ENCODE results near the gene MPP4. TPM values are rescaled to one million over a fixed set of nuclear protein-coding genes. Genes with fewer than 3 reads are reported as not detected.

The MPP4 gene
- total RNA-seq, 2 donors from 2014 or later = 0.17 TPM; not detected in 1

DNA sequence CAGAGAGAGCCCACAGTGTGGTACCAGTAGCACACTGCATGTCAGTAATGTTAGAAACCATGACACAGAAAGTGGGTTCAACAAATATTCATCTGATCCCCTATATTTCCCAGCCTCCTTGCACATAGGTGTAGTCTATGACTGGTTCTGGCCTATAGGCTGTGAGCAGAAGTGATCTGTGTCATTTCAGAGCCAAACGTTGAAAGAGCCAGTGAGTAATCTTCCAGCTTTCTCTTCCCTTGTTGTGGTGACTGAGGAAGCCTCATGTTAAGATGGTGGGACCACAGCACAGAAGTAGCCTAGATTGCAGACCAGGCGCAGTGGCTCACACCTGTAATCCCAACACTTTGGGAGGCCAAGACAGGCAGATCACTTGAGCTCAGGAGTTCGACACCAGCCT lies 59.2 kb downstream of the MPP4 start:
- Mint-ChIP-seq H3K27me3 (no peaks in the 10 kb centered on the region), H3K4me1 (peaks cover 13% of the 10 kb centered on the region), H3K36me3 (ENCODE audit: low read depth) (peaks cover 5% of the 10 kb centered on the region), H3K4me3 (no peak overlapping the region), H3K27ac (no peak overlapping the region)
- H3K9me3 ChIP-seq (ENCODE audit: control insufficient read depth, low read length, poor library complexity, severe bottlenecking) = no peaks in the 10 kb centered on the region
- DNase-seq (no peak), ATAC-seq (no peak)

DNA sequence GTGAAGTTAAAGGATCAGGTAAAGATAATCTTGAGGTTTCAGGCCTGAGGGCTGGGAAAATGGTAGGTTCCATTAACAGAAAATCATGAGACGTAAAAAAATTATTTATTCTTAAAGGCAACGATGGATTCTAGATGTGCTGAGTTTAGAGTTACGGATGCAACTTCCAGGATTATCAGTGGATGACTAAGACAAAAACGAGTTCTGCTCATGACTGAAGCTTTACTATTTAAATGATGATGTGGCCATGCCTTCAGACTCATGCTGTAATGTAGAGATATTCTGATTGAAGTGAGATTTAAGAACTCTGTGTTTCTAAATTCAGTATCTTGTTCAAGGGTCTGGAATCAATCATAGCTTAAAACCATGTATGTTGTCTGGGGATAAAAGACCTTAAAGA lies 60.1 kb downstream of the MPP4 start:
- Mint-ChIP-seq H3K4me1 (peaks cover 5% of the 10 kb centered on the region), H3K27ac (no peak overlapping the region), H3K27me3 (no peaks in the 10 kb centered on the region), H3K4me3 (no peak overlapping the region), H3K36me3 (ENCODE audit: low read depth) (peaks cover 5% of the 10 kb centered on the region)
- no peak for DNase-seq
- H3K9me3 ChIP-seq (ENCODE audit: control insufficient read depth, low read length, poor library complexity, severe bottlenecking) = no peaks in the 10 kb centered on the region
- no peak for ATAC-seq

DNA sequence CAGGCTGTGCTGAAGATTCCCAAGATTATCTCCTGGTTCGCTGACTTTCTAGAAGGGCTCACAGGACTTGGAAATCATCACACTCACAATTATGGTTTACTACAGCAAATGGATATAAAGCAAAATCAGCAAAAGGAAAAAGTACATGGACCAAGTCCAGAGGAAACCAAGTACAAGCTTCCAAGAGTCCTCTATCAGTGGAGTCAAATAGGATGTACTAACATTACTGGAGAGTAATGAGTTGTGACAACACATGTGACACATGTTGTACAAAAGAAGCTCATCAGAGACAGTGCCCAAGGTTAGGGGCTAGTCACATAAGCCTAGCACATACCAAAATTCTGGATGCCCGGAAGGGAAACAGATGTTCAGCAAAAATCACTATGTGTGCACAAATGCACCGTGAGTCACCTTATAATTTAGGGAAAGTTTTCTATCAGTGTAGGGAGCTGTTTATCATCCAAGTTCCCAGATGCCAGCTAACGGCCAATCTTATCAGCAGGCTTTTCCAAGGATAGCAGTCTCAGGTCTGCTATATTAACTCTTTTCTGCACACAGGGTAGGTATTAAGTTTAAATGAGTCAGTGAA lies 64.7 kb downstream of the MPP4 start:
- ATAC-seq = no peak
- Mint-ChIP-seq H3K4me3 (no peak overlapping the region), H3K36me3 (ENCODE audit: low read depth) (peaks cover 10% of the 10 kb centered on the region), H3K27ac (no peak overlapping the region), H3K27me3 (no peaks in the 10 kb centered on the region), H3K4me1 (peaks cover 2% of the 10 kb centered on the region)
- H3K9me3 ChIP-seq (ENCODE audit: control insufficient read depth, low read length, poor library complexity, severe bottlenecking) = no peaks in the 10 kb centered on the region
- DNase-seq = no peak

DNA sequence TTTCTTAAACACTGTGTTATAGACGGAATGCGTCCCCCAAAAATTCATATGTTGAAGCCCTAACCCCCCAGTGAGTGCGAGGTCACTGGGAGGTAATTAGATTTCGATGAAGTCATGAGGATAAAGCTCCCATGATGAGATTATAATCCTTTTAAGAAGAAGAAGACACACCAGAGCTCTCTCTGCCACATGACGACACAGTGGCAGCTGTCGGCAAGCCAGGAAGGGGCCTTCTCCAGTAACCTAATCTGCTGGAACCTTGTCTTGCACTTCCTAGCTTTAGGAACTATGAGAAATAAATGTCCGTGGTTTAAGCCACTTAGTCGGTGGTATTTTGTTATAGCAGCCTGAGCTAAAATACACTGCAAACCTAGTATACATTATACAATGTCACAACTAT lies 67.4 kb downstream of the MPP4 start:
- H3K9me3 ChIP-seq (ENCODE audit: control insufficient read depth, low read length, poor library complexity, severe bottlenecking) = no peaks in the 10 kb centered on the region
- Mint-ChIP-seq H3K27me3 (no peaks in the 10 kb centered on the region), H3K4me1 (peaks cover 2% of the 10 kb centered on the region), H3K4me3 (no peak overlapping the region), H3K36me3 (ENCODE audit: low read depth) (peaks cover 10% of the 10 kb centered on the region), H3K27ac (no peak overlapping the region)
- ATAC-seq (no peak), DNase-seq (no peak)

DNA sequence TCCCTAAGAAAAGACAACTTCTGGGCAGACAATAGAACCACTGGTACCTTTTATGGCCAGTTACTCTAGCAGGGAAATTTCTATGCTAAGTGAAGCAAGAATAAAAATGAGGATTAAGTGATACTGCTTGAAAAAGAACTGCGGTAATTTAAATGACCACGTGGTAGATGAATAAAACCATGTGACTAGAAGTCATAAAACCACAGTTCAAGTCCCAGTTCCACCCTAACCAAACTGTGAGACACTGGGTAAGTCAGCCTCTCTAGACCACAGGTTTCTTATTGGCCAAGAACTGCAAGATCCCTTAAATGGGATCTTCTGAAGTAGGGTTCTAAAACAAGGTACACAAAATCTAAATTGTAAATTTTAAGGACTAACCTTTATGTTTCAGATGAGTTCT lies 67.9 kb downstream of the MPP4 start:
- H3K4me3 Mint-ChIP-seq = no peak overlapping the region
- peaks cover 2% of the 10 kb centered on the region for H3K4me1 Mint-ChIP-seq
- DNase-seq (no peak), ATAC-seq (no peak)
- no peaks in the 10 kb centered on the region for H3K27me3 Mint-ChIP-seq
- H3K36me3 Mint-ChIP-seq (ENCODE audit: low read depth) = peaks cover 10% of the 10 kb centered on the region
- no peaks in the 10 kb centered on the region for H3K9me3 ChIP-seq (ENCODE audit: control insufficient read depth, low read length, poor library complexity, severe bottlenecking)
- no peak overlapping the region for H3K27ac Mint-ChIP-seq

DNA sequence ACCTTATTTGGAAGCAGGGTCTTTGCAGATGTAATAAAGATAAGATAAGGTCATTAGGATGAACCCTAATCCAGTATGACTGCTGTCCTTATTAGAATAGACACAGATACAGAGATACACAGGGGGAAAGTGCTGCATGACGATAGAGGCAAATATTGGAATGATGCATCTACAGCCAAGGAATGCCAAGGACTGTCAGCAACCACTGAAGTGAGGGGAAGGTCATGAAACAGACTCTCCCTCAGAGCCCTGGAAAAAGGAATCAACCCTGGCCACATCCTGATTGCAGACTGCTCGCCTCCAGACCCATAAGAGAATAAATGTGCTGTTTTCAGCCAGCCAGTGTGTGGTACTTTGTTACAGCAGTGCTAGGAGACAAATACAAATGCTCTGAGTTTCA lies 69.9 kb downstream of the MPP4 start:
- H3K36me3 Mint-ChIP-seq (ENCODE audit: low read depth) = peaks cover 7% of the 10 kb centered on the region
- H3K4me3 Mint-ChIP-seq = no peak overlapping the region
- DNase-seq = no peak
- no peak overlapping the region for H3K27ac Mint-ChIP-seq
- no peak for ATAC-seq
- no peaks in the 10 kb centered on the region for H3K4me1 Mint-ChIP-seq
- no peaks in the 10 kb centered on the region for H3K9me3 ChIP-seq (ENCODE audit: control insufficient read depth, low read length, poor library complexity, severe bottlenecking)
- no peaks in the 10 kb centered on the region for H3K27me3 Mint-ChIP-seq

DNA sequence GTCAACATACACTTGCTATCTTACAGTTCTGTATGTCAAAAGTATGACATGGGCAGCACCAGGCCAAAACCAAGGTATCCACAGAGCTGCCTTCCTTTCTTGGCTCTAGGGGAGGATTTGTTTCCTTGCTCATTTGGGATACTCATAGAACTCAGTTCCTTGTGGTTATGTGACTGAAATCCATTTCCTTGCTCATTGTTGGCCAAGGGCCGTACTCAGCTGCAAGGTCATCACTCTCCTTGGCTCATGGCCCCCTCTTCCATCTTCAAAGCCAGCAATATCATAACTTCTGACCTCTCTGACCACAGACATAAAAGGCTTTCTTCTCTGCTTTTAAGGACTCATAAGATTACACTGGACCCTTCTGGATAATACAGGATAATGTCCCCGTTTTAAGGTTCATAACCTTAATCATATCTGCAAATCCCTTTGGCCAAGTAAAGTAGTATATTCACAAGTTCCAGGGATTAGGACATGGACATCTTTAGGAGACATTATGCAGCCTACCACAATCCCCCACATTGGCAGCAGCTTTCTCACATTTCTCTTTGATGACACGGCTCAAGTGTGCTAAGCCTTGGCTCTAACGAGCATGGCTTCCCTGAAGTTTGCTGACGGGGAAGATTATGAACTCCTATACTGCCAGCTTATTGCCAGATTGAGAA lies 76.0 kb downstream of the MPP4 start:
- DNase-seq (no peak), ATAC-seq (no peak)
- Mint-ChIP-seq H3K4me1 (no peaks in the 10 kb centered on the region), H3K4me3 (no peak overlapping the region), H3K36me3 (ENCODE audit: low read depth) (peaks cover 2% of the 10 kb centered on the region), H3K27ac (peak overlapping the region; percentile 17), H3K27me3 (no peaks in the 10 kb centered on the region)
- no peaks in the 10 kb centered on the region for H3K9me3 ChIP-seq (ENCODE audit: control insufficient read depth, low read length, poor library complexity, severe bottlenecking)

DNA sequence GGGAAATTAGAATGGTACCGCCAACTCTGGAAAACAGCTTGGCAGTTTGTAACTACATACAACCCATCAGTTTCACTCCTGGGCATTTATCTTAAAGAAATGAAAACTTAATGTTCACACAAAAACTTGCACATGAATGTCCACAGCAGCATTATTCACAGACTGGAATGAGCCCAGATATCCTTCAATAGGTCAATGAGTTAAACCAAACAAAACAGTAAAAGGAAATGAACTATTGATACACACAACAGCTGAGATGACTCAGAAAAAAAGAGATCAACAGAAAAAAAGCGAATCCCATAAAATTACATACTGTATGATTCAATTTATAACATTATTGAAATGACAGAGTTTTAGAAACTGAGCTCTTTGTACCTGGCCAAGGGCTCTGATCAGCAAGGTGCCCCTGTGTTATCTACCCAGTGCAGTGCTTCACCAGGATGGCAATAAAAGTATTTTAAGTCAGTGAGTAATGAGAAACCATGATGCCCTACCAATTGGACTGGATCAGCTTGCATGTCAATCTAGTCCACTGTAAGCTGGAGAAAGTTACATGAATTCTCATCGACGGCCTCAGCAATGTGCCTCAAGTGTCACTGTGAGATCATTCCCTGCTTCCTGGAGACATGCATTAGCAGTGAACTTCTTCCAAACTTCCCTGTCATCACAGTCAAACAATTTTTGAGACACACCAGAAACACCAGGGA lies 77.0 kb downstream of the MPP4 start:
- Mint-ChIP-seq H3K4me3 (no peak overlapping the region), H3K36me3 (ENCODE audit: low read depth) (peaks cover 2% of the 10 kb centered on the region), H3K27me3 (no peaks in the 10 kb centered on the region), H3K27ac (no peak overlapping the region), H3K4me1 (no peaks in the 10 kb centered on the region)
- no peaks in the 10 kb centered on the region for H3K9me3 ChIP-seq (ENCODE audit: control insufficient read depth, low read length, poor library complexity, severe bottlenecking)
- DNase-seq = no peak
- ATAC-seq = no peak

DNA sequence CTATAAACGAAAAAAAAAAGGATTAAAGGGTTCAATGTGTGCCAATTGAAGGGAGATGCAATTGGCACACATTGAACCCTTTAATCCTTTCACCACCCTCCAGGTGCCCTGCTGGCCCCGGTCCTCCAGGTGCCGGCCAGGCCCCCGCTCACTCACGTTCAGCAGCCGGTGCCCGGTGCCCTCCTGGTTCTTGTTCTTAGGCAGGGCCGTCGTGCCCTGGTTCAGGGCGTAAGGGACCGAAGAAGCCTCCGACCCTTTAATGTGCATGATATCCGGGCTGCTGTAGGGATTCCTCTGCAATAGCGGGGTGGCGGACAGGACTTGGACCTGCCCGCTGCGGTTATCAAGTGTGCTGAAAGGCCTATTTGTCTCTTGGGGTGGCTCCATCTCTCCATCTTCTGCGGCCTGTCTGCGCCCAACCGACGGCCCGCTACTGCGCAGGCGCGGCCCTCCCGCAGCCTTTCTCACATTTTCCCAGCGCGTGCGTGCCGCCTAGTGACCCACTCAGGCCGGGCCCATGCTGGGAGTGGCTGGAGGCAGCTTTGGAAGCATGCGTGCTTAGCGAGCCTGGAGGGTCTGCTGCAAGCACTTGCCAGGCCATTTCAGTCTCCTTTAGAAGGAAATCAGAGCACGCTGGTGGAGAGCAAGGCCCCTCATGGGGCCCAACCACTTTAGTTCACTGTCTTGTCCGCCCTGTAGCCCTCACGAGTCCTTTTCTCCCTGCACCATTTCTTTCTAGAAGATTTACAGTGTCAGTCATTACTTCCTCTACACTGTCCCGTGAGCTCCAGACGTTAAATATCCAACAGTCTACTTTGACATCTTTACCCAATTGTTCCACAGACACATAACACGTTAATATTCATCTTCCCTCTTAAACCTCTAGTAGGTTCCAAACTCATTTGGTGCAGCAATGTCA lies 79.4 kb downstream of the MPP4 start:
- Mint-ChIP-seq H3K4me1 (no peaks in the 10 kb centered on the region), H3K36me3 (ENCODE audit: low read depth) (no peaks in the 10 kb centered on the region), H3K4me3 (no peak overlapping the region), H3K27me3 (no peaks in the 10 kb centered on the region), H3K27ac (no peak overlapping the region)
- no peaks in the 10 kb centered on the region for H3K9me3 ChIP-seq (ENCODE audit: control insufficient read depth, low read length, poor library complexity, severe bottlenecking)
- DNase-seq = no peak
- no peak for ATAC-seq

DNA sequence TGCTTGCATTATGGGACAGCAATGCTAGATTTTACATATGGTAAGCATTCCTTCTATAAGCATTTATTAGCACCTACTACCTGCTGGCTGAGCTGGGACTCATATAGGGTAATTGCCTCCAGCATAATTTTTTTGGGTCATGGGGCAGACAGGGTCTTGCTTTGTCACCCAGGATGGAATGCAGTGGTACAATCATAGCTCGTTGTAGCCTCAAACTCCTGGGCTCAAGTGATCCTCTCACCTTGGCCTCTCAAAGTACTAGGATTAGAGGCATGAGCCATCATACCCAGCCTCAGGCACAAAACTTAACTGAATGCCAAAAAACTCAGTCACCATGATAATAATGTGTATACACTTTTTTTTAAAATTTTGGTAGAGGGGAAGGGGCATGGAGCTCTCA lies 90.4 kb downstream of the MPP4 start:
- no peak for DNase-seq
- no peak for ATAC-seq
- Mint-ChIP-seq H3K27ac (no peak overlapping the region), H3K4me3 (no peak overlapping the region), H3K4me1 (no peaks in the 10 kb centered on the region), H3K36me3 (ENCODE audit: low read depth) (peaks cover 2% of the 10 kb centered on the region), H3K27me3 (peaks cover 18% of the 10 kb centered on the region)
- no peaks in the 10 kb centered on the region for H3K9me3 ChIP-seq (ENCODE audit: control insufficient read depth, low read length, poor library complexity, severe bottlenecking)

DNA sequence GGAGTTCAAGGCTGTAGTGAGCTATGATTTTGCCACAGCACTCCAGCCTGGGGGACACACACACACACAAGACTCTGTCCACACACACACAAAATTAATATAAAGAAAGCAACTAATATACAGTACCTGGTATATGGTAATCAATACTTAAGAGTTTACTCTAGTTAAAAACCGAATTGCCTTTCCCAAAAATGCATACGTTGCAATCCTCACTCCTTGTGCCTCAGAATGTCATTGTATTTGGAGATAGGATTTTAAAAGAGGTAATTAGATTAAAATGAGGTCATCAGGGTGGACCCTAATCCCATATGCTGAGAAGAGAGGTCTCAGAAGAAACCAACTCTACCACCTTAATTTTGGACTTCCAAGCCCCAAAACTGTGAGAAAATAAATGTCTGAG lies 90.9 kb downstream of the MPP4 start:
- H3K36me3 Mint-ChIP-seq (ENCODE audit: low read depth) = peaks cover 2% of the 10 kb centered on the region
- no peaks in the 10 kb centered on the region for H3K9me3 ChIP-seq (ENCODE audit: control insufficient read depth, low read length, poor library complexity, severe bottlenecking)
- no peak for ATAC-seq
- H3K27me3 Mint-ChIP-seq = peaks cover 21% of the 10 kb centered on the region
- H3K4me1 Mint-ChIP-seq = no peaks in the 10 kb centered on the region
- no peak for DNase-seq
- H3K27ac Mint-ChIP-seq = no peak overlapping the region
- no peak overlapping the region for H3K4me3 Mint-ChIP-seq

DNA sequence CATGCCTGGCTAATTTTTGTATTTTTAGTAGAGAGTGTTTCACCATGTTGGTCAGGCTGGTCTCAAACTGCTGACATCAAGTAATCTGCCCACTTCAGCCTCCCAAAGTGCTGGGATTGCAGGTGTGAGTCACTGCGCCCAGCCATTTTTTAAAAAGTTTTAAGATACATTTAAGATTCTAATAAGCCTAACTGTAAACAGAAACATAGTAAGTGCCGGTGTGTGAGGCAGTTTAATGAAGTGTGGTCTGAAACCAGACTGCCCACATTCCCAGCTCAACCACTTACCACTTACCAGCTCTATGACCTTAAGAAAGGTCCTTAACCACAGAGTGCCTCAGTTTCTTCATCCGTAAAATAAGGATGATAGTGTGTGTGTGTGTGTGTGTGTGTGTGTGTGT lies 97.5 kb downstream of the MPP4 start:
- no peak overlapping the region for H3K27ac Mint-ChIP-seq
- peaks cover 2% of the 10 kb centered on the region for H3K9me3 ChIP-seq (ENCODE audit: control insufficient read depth, low read length, poor library complexity, severe bottlenecking)
- no peak overlapping the region for H3K4me3 Mint-ChIP-seq
- no peak for DNase-seq
- no peak for ATAC-seq
- peaks cover 2% of the 10 kb centered on the region for H3K36me3 Mint-ChIP-seq (ENCODE audit: low read depth)
- H3K4me1 Mint-ChIP-seq = no peaks in the 10 kb centered on the region
- H3K27me3 Mint-ChIP-seq = peaks cover 21% of the 10 kb centered on the region

DNA sequence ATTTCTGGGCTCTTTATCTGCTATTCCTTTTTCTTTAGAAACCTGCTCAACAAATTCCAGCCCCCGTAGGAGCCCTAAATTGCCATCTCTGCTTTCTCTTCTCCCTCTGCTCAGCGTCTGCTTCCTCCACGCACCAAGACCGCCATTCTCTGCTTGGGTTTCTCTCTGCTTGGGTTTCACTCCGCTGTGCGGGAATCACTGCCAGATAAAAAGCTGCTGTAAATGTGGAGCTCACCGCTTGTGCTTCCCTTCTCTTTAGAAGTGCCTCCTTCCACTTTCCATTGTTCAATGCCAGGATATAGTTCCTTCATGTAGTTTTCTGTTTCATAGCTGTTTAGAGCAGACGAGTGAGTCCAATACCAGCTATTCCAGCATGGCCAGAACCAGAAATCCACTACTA lies 101.0 kb downstream of the MPP4 start:
- H3K9me3 ChIP-seq (ENCODE audit: control insufficient read depth, low read length, poor library complexity, severe bottlenecking) = peaks cover 2% of the 10 kb centered on the region
- ATAC-seq (no peak), DNase-seq (no peak)
- Mint-ChIP-seq H3K36me3 (ENCODE audit: low read depth) (no peaks in the 10 kb centered on the region), H3K27me3 (no peaks in the 10 kb centered on the region), H3K4me3 (no peak overlapping the region), H3K4me1 (no peaks in the 10 kb centered on the region), H3K27ac (no peak overlapping the region)

Data from T-helper 17 cell (primary cell).